ENCODE data around the gene CEP68.
"Not testable (repeated sequence)": the region's sequence is repeated elsewhere in the genome, so short reads cannot be mapped to it uniquely, and the experiment has no call there.

CEP68 gene

DNA sequence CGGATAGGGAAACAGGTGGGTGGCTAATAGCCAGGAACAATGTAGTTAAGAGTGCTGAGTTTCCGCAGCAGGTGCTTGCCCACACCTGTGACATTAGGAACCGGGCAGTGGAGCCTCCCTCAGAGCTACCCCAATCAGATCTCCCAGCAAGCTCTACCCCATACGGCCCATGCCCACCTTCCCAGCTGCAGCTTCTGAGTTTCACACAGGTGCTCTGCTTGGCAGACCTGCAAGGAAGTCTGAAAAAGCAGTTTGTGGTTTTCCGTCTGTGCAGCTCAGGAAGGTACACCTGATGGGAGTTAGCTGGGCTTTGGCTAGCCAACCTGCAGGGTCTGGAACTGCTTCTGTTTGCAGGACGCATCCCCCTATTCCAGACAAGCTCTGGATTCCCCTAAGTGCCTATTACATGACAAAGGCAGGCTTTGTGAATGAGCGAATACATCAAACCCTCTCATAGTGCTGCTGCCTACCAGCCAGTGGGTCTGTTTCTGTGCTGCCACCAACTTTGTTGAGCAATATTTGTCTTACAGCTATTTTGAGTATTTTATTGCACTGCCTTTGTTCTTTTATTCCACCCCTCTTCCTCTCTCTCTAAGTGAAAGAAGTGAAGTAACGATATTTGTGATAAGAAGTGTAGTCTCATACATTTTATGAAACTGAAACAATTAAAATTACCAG, 24.7 kb upstream of the CEP68 start:
- H3K27ac ChIP-seq (ENCODE audit: low read length) = no peak overlapping the region
- H3K27me3 ChIP-seq (ENCODE audit: control insufficient read depth in 1 of 2, insufficient read depth in 2 of 2, low read length in 2 of 2) = no peaks in the 10 kb centered on the region
- no peaks in the 10 kb centered on the region for H3K36me3 ChIP-seq (ENCODE audit: control insufficient read depth in 2 of 2, insufficient read depth in 2 of 2, low read length in 2 of 2)
- no peaks in the 10 kb centered on the region for H3K9me3 ChIP-seq (ENCODE audit: control insufficient read depth in 2 of 2, low read length in 2 of 2)
- H3K9ac ChIP-seq (ENCODE audit: low read length in 2 of 2) = no peak overlapping the region
- no peak overlapping the region for H3K4me3 ChIP-seq (ENCODE audit: low read length in 2 of 2)
- no peaks in the 10 kb centered on the region for H3K4me1 ChIP-seq (ENCODE audit: control insufficient read depth, insufficient read depth, low read length)

DNA sequence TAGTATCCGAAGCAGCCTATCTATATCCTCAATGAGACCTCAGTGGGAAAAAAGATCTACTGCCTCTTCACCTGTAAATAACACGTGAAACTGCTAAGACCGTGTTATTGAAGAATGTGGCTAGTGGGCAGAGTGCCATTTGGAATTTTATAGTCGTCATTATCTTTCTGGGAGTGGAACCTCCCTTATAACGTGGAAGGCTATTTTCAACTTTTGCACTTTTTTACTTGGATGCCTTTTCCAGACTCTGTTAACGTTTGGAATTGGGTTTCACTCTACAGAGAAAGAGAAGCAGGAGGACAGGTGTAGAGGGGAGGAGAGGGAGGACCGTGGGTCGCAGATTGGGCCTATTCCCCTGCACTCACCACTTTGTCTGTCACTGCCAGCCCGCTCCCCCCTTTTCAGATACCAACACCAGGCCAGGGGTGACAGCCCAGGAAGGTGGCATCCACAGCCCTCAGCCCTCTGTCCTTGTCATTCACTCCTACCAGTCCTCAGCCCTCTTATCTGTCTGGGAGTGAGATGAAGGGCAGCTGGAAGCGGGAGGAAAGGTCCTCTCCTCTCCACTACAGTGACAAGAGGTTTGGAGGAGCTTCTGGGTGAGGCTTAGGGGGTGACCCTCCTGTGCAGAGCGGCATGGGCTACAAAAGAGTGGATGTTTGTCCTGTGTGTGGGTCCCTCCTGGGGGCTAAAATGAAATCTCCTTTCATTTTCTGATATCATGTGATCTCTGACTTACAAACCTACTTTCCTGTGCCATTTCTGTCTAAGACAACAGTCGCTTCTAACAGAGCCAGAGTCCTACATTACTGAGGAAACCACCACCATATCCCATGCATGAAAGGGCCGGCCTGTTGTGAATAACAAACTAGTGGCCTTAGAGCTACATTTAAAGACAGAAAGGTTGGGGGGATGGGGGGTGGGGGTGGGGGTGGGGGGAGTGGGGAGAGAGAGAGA, 23.9 kb upstream of the CEP68 start:
- Histone ChIP-seq H3K9me3 (ENCODE audit: control insufficient read depth in 2 of 2, low read length in 2 of 2) (no peaks in the 10 kb centered on the region), H3K4me3 (ENCODE audit: low read length in 2 of 2) (no peak overlapping the region), H3K27me3 (ENCODE audit: control insufficient read depth in 1 of 2, insufficient read depth in 2 of 2, low read length in 2 of 2) (no peaks in the 10 kb centered on the region), H3K27ac (ENCODE audit: low read length) (no peak overlapping the region), H3K36me3 (ENCODE audit: control insufficient read depth in 2 of 2, insufficient read depth in 2 of 2, low read length in 2 of 2) (no peaks in the 10 kb centered on the region), H3K4me1 (ENCODE audit: control insufficient read depth, insufficient read depth, low read length) (no peaks in the 10 kb centered on the region), H3K9ac (ENCODE audit: low read length in 2 of 2) (no peak overlapping the region)

DNA sequence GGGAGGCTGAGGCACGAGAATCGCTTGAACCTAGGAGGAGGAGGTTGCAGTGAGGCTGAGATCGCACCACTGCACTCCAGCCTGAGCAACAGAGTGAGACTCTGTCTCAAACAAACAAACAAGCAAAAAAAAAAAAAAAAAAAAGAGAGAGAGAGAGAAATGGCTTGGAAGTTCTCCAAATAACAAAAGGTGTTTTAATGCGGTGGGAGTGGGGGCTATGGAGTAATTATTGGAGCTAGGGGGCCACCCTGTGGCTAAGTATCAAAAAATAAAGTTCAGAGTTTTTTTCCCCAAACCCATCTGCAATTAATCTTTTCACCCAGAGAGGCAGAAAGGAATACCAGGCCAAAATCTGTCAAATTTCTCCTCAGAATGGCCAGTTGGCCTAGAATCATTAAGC, 23.0 kb upstream of the CEP68 start:
- Histone ChIP-seq H3K9me3 (ENCODE audit: control insufficient read depth in 2 of 2, low read length in 2 of 2) (no peaks in the 10 kb centered on the region), H3K36me3 (ENCODE audit: control insufficient read depth in 2 of 2, insufficient read depth in 2 of 2, low read length in 2 of 2) (no peaks in the 10 kb centered on the region)

DNA sequence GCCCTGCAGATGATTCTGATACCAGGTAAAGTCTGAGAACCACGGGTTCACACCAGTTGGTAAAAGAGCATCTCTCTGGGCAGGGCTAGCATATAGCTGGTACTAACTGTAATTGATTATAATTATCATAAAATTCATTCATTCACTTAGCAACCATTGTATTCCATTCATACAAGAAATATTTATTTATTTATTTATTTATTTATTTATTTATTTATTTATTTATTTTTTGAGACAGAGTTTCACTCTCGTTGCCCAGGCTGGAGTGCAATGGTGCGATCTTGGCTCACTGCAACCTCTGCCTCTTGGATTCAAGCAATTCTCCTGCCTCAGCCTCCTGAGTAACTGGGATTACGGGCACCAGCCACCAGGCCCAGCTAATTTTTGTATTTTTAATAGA, 22.5 kb upstream of the CEP68 start:
- not testable (repeated sequence) for H3K27ac ChIP-seq (ENCODE audit: low read length); H3K9me3 ChIP-seq (ENCODE audit: control insufficient read depth in 2 of 2, low read length in 2 of 2); H3K4me1 ChIP-seq (ENCODE audit: control insufficient read depth, insufficient read depth, low read length); H3K4me3 ChIP-seq (ENCODE audit: low read length in 2 of 2); H3K36me3 ChIP-seq (ENCODE audit: control insufficient read depth in 2 of 2, insufficient read depth in 2 of 2, low read length in 2 of 2); H3K9ac ChIP-seq (ENCODE audit: low read length in 2 of 2); H3K27me3 ChIP-seq (ENCODE audit: control insufficient read depth in 1 of 2, insufficient read depth in 2 of 2, low read length in 2 of 2)

More for the DNA sequence above, 23.0 kb upstream of the CEP68 start:
- H3K27ac ChIP-seq (ENCODE audit: low read length) = no peak overlapping the region
- no peaks in the 10 kb centered on the region for H3K4me1 ChIP-seq (ENCODE audit: control insufficient read depth, insufficient read depth, low read length)
- H3K4me3 ChIP-seq (ENCODE audit: low read length in 2 of 2) = no peak overlapping the region
- no peaks in the 10 kb centered on the region for H3K27me3 ChIP-seq (ENCODE audit: control insufficient read depth in 1 of 2, insufficient read depth in 2 of 2, low read length in 2 of 2)
- no peak overlapping the region for H3K9ac ChIP-seq (ENCODE audit: low read length in 2 of 2)

DNA sequence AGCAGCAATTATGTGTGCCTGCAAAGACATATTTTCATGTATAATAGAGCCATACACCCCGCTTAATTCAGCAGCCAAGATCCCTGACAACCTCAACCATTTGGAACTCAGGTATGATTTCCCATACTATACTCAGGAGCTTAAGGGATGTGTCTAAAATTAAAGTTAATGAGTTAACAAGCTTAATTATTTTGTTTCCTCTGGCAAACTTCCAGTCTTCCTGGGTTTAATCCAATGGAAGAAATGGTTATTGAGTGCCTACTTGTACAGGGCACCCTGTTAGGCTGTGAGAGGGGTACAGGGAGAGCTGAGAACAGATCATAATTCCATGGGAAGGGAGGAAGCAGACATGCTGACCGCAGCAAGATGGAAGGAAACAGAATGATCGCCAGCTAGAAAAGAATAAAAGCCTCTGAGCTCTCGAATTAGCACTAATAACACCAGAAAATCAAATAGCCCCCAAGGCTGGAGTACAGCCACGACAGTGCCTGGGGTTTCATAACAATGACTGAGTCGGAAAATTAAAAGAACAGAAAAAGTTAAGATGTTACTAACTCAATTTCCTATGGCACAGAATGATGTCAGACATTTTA, 20.8 kb upstream of the CEP68 start:
- H3K27me3 ChIP-seq (ENCODE audit: control insufficient read depth in 1 of 2, insufficient read depth in 2 of 2, low read length in 2 of 2) = no peaks in the 10 kb centered on the region
- H3K4me3 ChIP-seq (ENCODE audit: low read length in 2 of 2) = no peak overlapping the region
- H3K4me1 ChIP-seq (ENCODE audit: control insufficient read depth, insufficient read depth, low read length) = no peaks in the 10 kb centered on the region
- no peaks in the 10 kb centered on the region for H3K36me3 ChIP-seq (ENCODE audit: control insufficient read depth in 2 of 2, insufficient read depth in 2 of 2, low read length in 2 of 2)
- no peaks in the 10 kb centered on the region for H3K9me3 ChIP-seq (ENCODE audit: control insufficient read depth in 2 of 2, low read length in 2 of 2)
- H3K27ac ChIP-seq (ENCODE audit: low read length) = no peak overlapping the region
- no peak overlapping the region for H3K9ac ChIP-seq (ENCODE audit: low read length in 2 of 2)

DNA sequence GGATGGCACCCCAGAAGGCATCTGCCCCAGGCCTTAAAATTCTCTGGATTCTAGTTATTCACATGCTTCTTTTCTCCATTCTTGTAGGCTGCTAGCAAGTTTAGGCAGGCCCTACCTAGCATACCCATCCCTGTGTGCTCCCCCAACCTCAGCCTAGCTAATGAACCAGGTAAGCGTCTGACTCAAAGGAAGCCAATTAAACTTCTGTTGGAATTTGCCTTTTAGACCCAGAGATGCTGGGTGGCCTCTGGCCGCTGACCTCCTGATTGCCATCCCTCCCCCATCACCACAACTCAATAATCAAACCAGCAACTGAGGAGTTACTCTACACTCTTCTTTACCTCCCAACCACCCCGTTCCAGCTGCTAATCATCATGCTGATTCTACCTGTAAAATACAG, 19.0 kb upstream of the CEP68 start:
- Histone ChIP-seq H3K27me3 (ENCODE audit: control insufficient read depth in 1 of 2, insufficient read depth in 2 of 2, low read length in 2 of 2) (no peaks in the 10 kb centered on the region), H3K9ac (ENCODE audit: low read length in 2 of 2) (peak overlapping the region in 1 of 2 donors; percentile 13), H3K9me3 (ENCODE audit: control insufficient read depth in 2 of 2, low read length in 2 of 2) (no peaks in the 10 kb centered on the region), H3K36me3 (ENCODE audit: control insufficient read depth in 2 of 2, insufficient read depth in 2 of 2, low read length in 2 of 2) (no peaks in the 10 kb centered on the region), H3K27ac (ENCODE audit: low read length) (no peak overlapping the region), H3K4me3 (ENCODE audit: low read length in 2 of 2) (no peak overlapping the region), H3K4me1 (ENCODE audit: control insufficient read depth, insufficient read depth, low read length) (no peaks in the 10 kb centered on the region)

DNA sequence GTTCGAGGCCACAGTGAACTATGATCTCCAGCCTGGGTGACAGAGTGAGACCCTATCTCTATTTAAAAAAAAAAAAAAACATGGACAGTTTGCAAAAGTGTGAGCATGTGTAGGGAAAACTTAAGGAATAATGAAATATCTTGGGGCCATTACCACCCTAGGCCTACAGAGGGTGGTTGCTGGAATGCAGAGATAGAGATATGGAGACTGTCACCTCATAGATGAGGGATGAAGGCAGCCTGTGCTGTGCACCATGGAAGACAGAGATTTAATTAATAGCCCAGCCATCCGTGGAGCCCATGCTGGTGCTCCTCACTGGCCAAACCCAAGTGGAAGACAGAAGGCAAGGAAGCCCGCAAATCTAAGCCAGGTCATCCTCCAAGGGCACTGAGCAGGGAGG, 16.6 kb upstream of the CEP68 start:
- H3K4me1 ChIP-seq (ENCODE audit: control insufficient read depth, insufficient read depth, low read length) = no peaks in the 10 kb centered on the region
- H3K27ac ChIP-seq (ENCODE audit: low read length) = no peak overlapping the region
- no peak overlapping the region for H3K4me3 ChIP-seq (ENCODE audit: low read length in 2 of 2)
- no peaks in the 10 kb centered on the region for H3K27me3 ChIP-seq (ENCODE audit: control insufficient read depth in 1 of 2, insufficient read depth in 2 of 2, low read length in 2 of 2)
- H3K9ac ChIP-seq (ENCODE audit: low read length in 2 of 2) = no peak overlapping the region
- H3K36me3 ChIP-seq (ENCODE audit: control insufficient read depth in 2 of 2, insufficient read depth in 2 of 2, low read length in 2 of 2) = no peaks in the 10 kb centered on the region
- H3K9me3 ChIP-seq (ENCODE audit: control insufficient read depth in 2 of 2, low read length in 2 of 2) = no peaks in the 10 kb centered on the region

DNA sequence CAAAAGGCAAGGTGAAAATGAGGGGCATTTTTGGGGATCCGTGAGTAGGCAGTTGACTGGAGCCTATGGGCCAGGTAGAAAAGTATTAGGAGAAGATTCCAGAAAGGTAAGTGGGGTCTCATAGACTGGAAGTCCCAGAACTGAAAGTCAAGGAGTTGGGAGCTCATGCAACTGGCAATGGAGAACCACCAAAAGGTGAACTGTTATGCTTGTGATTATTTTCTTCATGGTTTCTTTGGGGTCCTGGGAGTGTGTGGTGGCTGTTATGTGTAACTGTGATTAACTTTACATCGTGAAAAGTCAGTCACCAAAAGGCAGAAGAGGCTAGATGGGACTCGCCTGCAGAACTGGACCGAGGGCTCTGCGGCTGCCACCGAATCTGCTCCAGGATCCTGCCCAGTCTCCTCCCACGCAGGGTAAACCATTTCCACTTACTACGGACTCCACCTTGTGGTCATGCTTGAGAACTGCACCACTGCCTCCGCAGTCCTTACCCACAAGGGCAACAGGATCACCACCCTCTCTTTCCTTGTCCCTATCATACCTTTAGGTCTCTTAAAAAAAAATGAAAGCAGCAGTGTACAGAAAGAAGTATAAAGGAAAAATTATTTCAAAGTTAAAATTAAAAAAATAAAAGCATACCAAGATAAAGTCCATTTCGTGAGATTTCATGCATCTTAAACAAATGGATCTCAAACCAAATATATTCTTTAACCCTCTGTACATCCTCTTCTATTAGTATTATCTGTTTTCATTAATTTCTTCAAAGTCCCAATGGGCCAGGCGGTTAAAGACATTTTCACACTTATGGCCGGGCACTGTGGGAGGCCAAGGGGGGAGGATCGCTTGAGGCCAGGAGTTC, 15.6 kb upstream of the CEP68 start:
- Histone ChIP-seq H3K27me3 (ENCODE audit: control insufficient read depth in 1 of 2, insufficient read depth in 2 of 2, low read length in 2 of 2) (no peaks in the 10 kb centered on the region), H3K9ac (ENCODE audit: low read length in 2 of 2) (peak overlapping the region in 1 of 2 donors; percentile 51), H3K4me3 (ENCODE audit: low read length in 2 of 2) (peak overlapping the region; percentile 33 to 61), H3K9me3 (ENCODE audit: control insufficient read depth in 2 of 2, low read length in 2 of 2) (no peaks in the 10 kb centered on the region), H3K36me3 (ENCODE audit: control insufficient read depth in 2 of 2, insufficient read depth in 2 of 2, low read length in 2 of 2) (no peaks in the 10 kb centered on the region), H3K4me1 (ENCODE audit: control insufficient read depth, insufficient read depth, low read length) (no peaks in the 10 kb centered on the region), H3K27ac (ENCODE audit: low read length) (no peak overlapping the region)

DNA sequence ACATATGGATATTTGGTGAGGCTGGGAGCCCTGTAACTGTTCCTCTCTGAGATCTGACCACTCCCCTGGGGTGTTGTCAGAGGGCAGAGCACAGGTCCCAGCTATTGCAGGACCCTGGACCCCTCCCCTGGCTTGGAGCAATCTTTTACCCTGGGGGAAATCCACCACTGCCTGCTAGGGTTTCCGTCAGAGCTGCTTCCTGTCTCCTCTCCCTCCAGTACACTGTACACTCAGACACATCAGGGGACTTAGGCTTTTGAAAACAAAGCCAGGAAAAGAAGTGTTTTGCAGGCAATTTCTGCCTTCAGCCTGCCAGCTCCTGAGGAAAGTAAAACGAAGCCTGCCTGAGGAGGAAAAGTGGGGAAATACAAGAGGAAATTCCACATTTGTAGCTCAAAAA, 13.2 kb upstream of the CEP68 start:
- H3K9ac ChIP-seq (ENCODE audit: low read length in 2 of 2) = no peak overlapping the region

DNA sequence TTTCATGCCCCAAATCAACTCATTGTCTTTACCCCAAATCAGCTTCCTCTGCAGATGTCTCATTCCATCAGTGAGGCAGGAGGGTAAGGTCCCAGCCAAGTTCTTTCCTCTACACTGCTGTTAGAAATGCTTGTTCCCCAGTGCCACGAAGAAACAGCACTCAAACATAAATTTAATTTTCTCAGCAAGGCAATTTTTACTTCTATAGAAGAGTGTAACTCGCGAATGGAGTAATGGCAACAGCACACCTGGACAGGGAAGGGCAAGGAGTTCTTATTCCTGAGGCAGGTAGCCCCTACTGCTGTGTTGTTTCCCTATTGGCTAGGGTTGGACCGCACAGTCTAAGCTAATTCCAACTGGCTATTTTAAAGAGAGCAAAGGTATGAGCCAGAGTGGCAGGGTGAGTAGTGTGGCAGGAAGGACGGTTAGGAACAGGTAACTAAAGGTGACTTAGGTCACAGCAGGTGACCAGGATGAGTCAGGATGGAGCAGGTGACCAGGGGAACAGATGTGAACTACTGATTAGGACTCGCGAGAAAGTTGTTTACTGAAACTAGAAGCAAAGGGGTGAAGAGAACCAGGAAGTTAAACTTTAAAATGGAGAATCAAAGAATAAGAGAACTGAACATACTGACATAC, 12.0 kb upstream of the CEP68 start:
- Histone ChIP-seq H3K9ac (ENCODE audit: low read length in 2 of 2) (no peak overlapping the region), H3K36me3 (ENCODE audit: control insufficient read depth in 2 of 2, insufficient read depth in 2 of 2, low read length in 2 of 2) (no peaks in the 10 kb centered on the region), H3K4me3 (ENCODE audit: low read length in 2 of 2) (no peak overlapping the region), H3K9me3 (ENCODE audit: control insufficient read depth in 2 of 2, low read length in 2 of 2) (no peaks in the 10 kb centered on the region), H3K27ac (ENCODE audit: low read length) (no peak overlapping the region), H3K27me3 (ENCODE audit: control insufficient read depth in 1 of 2, insufficient read depth in 2 of 2, low read length in 2 of 2) (no peaks in the 10 kb centered on the region), H3K4me1 (ENCODE audit: control insufficient read depth, insufficient read depth, low read length) (no peaks in the 10 kb centered on the region)

More for the DNA sequence above, 13.2 kb upstream of the CEP68 start:
- H3K9me3 ChIP-seq (ENCODE audit: control insufficient read depth in 2 of 2, low read length in 2 of 2) = no peaks in the 10 kb centered on the region
- H3K36me3 ChIP-seq (ENCODE audit: control insufficient read depth in 2 of 2, insufficient read depth in 2 of 2, low read length in 2 of 2) = no peaks in the 10 kb centered on the region
- no peaks in the 10 kb centered on the region for H3K27me3 ChIP-seq (ENCODE audit: control insufficient read depth in 1 of 2, insufficient read depth in 2 of 2, low read length in 2 of 2)
- no peak overlapping the region for H3K27ac ChIP-seq (ENCODE audit: low read length)
- H3K4me1 ChIP-seq (ENCODE audit: control insufficient read depth, insufficient read depth, low read length) = no peaks in the 10 kb centered on the region
- H3K4me3 ChIP-seq (ENCODE audit: low read length in 2 of 2) = no peak overlapping the region

Measured in stomach smooth muscle (tissue), 2 donors.